ENCODE data around the gene DBNDD1.

DBNDD1 gene

DNA sequence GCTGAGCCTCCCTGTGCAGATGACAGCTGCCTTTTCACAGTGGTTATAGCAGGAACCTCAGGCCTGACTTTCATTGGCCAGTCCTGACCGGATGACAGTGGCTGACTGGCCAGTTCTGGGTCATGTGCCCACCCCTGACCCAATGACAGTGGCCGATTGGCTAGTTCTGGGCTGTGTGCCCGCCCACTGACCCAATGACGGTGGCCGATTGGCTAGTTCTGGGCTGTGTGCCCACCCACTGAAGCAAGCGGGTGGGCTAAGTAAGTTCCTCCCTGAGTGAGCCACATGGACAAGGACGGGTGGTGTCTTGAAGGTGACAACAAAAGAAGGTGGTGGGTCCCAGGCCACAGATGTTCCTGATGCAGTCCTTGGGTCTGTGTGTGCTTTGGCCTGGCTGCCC lies 61.2 kb downstream of the DBNDD1 start:
- no peak for DNase-seq

GRCh38 chr16:89957216-89957785 lies 62.0 kb downstream of the DBNDD1 start:
- DNase-seq, result no peak

DNA sequence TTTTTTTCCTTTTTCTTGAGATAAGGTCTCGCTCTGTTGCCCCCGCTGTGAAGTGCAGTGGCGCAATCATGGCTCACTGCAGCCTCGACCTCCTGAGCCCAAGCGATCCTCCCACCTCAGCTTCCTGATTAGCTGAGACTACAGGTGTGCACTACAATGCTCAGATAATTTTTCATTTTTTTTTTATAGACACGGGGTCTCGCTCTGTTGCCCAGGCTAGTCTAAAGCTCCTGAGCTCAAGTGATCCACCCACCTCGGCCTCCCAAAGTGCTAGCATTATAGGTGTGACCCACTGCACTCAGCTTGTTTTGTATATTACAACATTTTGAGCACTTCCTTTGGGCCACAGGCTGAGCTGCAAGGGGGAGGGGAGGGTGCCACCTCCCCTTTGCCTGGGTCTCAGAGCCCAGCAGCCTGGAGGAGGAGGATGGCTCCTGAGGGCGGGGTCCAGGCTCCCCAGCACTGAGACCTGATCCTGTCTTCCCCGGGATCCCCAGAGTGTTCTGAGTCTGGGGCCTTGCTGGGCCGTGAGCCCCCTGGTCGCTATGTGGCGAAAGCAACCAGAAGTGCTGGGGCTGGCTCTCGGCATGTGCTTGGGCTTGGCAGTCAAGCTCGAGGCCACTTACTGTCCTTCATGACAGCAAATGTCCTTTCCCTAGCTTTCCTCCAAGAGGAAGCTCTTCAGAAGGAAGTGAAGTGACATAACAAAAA lies 62.6 kb downstream of the DBNDD1 start:
- DNase-seq, result no peak

DNA sequence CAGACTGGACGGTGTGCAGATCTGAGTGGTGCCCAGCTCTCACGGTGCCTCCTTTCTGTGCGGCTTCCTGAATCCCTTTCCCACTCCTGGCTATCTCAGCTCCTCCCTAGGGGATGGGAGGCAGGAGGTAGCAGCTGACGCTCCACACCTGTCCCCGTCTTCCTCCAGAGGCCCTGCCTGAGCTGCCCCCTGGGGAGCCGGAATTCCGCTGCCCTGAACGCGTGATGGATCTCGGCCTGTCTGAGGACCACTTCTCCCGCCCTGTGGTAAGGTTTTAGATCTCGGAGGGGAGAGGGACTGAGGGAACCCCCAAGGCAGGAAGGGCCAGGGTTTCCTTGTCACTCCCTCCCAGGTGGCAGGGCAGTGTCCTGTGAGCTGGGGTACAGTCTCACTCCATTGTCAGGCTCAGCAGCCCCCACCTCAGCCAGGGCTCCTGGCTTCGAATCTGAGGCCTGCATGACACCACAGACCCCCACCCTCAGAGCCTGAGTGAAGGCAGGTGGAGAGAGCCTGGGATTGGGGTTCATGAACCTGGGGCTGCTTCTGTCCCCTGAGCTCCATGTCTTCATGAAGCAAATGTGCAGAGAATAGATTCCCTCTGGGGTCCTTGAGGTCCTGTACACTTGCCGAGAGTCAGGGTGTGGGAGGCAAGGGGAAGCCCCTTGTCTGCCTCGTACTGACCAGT lies 64.1 kb downstream of the DBNDD1 start:
- no peak for DNase-seq
